Measurements from ENCODE around the gene NAB2. TPM values are rescaled to one million over a fixed set of nuclear protein-coding genes. Genes with fewer than 3 reads are reported as not detected.
A peak's percentile ranks its signal among the peaks of the same experiment; 100 is the strongest.

The NAB2 gene
- polyA plus RNA-seq, 2 of the 4 experiments (the other 2 are of a cell fraction): 8.6 to 9.8 TPM

DNA sequence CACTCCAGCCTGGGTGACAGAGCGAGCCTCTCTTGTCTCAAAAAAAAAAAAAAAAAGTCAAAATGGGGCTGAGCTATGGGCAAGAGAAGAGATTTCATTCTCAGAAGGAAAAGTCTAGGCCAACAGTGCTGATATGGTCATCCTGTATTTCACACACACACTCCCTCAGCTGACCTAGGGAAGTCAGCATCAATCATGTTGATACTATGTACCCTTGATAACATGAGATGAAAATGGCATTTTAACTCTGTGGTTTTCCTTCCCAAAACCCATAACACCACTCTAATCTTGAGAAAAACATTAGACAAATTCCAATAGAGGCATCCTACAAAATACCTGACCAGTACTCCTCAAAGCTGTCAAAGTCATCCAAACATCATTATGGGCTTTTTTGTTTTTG lies 8.1 kb upstream of the NAB2 start:
- H3K9me3 ChIP-seq: no peaks in the 10 kb centered on the region
- H3K4me3 ChIP-seq: no peak overlapping the region
- no peak overlapping the region for H3K4me2 ChIP-seq
- ATAC-seq: no peak
- CTCF ChIA-PET: interaction anchor here (0.8 to 20.9 kb wide), 3 partner anchors 11 to 27 kb away, joined by 4 to 440 read pairs (median 65); partner anchors contain the start of gene STAT6
- 84% methylated on average over 1 of the region's 1 CpG for WGBS (ENCODE audit: missing lambda C conversion rate)
- POLR2A ChIA-PET: no interaction called here
- no peak for DNase-seq (ENCODE audit: low read depth in 1 of 2, low spot score in 1 of 2)
- peaks cover 13% of the 10 kb centered on the region for H3K4me1 ChIP-seq
- TF ChIP-seq, protein P1, sequence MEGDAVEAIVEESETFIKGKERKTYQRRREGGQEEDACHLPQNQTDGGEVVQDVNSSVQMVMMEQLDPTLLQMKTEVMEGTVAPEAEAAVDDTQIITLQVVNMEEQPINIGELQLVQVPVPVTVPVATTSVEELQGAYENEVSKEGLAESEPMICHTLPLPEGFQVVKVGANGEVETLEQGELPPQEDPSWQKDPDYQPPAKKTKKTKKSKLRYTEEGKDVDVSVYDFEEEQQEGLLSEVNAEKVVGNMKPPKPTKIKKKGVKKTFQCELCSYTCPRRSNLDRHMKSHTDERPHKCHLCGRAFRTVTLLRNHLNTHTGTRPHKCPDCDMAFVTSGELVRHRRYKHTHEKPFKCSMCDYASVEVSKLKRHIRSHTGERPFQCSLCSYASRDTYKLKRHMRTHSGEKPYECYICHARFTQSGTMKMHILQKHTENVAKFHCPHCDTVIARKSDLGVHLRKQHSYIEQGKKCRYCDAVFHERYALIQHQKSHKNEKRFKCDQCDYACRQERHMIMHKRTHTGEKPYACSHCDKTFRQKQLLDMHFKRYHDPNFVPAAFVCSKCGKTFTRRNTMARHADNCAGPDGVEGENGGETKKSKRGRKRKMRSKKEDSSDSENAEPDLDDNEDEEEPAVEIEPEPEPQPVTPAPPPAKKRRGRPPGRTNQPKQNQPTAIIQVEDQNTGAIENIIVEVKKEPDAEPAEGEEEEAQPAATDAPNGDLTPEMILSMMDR (IDR thresholded peaks at IDR 0.05): no peak
- TF ChIP-seq, protein P2, sequence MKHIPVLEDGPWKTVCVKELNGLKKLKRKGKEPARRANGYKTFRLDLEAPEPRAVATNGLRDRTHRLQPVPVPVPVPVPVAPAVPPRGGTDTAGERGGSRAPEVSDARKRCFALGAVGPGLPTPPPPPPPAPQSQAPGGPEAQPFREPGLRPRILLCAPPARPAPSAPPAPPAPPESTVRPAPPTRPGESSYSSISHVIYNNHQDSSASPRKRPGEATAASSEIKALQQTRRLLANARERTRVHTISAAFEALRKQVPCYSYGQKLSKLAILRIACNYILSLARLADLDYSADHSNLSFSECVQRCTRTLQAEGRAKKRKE (CRISPR knock-in tag; IDR thresholded peaks at IDR 0.05; ENCODE audit: low read depth): no peak
- no peak for TF ChIP-seq CBX2 (IDR thresholded peaks at IDR 0.05; ENCODE audit: borderline replicate concordance, low read depth)
- TF ChIP-seq, protein P3, sequence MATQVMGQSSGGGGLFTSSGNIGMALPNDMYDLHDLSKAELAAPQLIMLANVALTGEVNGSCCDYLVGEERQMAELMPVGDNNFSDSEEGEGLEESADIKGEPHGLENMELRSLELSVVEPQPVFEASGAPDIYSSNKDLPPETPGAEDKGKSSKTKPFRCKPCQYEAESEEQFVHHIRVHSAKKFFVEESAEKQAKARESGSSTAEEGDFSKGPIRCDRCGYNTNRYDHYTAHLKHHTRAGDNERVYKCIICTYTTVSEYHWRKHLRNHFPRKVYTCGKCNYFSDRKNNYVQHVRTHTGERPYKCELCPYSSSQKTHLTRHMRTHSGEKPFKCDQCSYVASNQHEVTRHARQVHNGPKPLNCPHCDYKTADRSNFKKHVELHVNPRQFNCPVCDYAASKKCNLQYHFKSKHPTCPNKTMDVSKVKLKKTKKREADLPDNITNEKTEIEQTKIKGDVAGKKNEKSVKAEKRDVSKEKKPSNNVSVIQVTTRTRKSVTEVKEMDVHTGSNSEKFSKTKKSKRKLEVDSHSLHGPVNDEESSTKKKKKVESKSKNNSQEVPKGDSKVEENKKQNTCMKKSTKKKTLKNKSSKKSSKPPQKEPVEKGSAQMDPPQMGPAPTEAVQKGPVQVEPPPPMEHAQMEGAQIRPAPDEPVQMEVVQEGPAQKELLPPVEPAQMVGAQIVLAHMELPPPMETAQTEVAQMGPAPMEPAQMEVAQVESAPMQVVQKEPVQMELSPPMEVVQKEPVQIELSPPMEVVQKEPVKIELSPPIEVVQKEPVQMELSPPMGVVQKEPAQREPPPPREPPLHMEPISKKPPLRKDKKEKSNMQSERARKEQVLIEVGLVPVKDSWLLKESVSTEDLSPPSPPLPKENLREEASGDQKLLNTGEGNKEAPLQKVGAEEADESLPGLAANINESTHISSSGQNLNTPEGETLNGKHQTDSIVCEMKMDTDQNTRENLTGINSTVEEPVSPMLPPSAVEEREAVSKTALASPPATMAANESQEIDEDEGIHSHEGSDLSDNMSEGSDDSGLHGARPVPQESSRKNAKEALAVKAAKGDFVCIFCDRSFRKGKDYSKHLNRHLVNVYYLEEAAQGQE (IDR thresholded peaks at IDR 0.05): no peak
- no peak overlapping the region for H3K27ac ChIP-seq
- FAIRE-seq: no peak

DNA sequence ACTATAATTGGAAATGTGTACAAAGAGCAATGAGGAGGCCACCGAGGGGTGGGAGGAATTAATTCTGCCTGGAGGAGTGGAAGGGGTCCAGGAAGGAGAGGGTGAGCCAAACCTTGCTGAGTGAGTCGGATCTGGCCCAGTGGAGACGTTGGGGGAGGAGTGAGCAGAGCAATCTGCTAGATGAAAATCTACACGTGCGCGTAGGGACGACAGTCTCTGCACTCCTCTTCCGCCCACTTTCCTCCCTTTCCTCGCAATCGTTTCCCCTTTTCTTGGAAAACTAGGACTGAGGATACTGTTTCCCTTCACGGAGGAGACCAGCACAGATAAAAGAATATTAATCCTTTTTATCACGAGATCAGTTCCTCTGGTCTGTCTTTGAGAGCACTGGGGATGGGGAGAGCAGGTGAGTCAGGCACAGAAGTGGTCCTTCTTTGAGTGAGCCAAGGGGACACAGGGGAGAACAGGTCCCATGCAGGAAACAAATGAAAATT lies 2.9 kb upstream of the NAB2 start:
- Histone ChIP-seq H3K4me2 (peak overlapping the region; percentile 99), H3K4me3 (peak overlapping the region; percentile 89), H3K4me1 (peaks cover 19% of the 10 kb centered on the region), H3K9me3 (no peaks in the 10 kb centered on the region), H3K27ac (peak overlapping the region; percentile 96 to 100)
- DNase-seq (ENCODE audit: low read depth in 1 of 2, low spot score in 1 of 2) (no peak), FAIRE-seq (no peak), ATAC-seq (no peak)
- TF ChIP-seq EHF (CRISPR knock-in tag; IDR thresholded peaks at IDR 0.05) (no peak), HOXA7 (CRISPR knock-in tag; IDR thresholded peaks at IDR 0.05) (no peak), HDAC2 (IDR thresholded peaks at IDR 0.05) (no peak), JUN (IDR thresholded peaks at IDR 0.05) (no peak), NPAS2 (CRISPR knock-in tag; IDR thresholded peaks at IDR 0.05; ENCODE audit: borderline replicate concordance) (no peak), RFX5 (IDR thresholded peaks at IDR 0.05) (no peak), FOSL2 (IDR thresholded peaks at IDR 0.05) (no peak), FOSL2 (CRISPR knock-in tag; IDR thresholded peaks at IDR 0.05) (no peak), CHD4 (IDR thresholded peaks at IDR 0.05; ENCODE audit: borderline replicate concordance) (no peak), JUNB (IDR thresholded peaks at IDR 0.05) (no peak), KDM1A (IDR thresholded peaks at IDR 0.05; ENCODE audit: low read depth) (no peak), EHMT2 (IDR thresholded peaks at IDR 0.05; ENCODE audit: low read depth) (no peak), FOXS1 (CRISPR knock-in tag; IDR thresholded peaks at IDR 0.05) (no peak), MAFK (IDR thresholded peaks at IDR 0.05; ENCODE audit: partially characterized antibody) (no peak), FOSB (CRISPR knock-in tag; IDR thresholded peaks at IDR 0.05) (no peak)
- TF ChIP-seq, protein P4, sequence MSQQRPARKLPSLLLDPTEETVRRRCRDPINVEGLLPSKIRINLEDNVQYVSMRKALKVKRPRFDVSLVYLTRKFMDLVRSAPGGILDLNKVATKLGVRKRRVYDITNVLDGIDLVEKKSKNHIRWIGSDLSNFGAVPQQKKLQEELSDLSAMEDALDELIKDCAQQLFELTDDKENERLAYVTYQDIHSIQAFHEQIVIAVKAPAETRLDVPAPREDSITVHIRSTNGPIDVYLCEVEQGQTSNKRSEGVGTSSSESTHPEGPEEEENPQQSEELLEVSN (IDR thresholded peaks at IDR 0.05; ENCODE audit: borderline replicate concordance, low read depth): no peak
- TF ChIP-seq, protein P1 (IDR thresholded peaks at IDR 0.05): no peak
- TF ChIP-seq, protein P5, sequence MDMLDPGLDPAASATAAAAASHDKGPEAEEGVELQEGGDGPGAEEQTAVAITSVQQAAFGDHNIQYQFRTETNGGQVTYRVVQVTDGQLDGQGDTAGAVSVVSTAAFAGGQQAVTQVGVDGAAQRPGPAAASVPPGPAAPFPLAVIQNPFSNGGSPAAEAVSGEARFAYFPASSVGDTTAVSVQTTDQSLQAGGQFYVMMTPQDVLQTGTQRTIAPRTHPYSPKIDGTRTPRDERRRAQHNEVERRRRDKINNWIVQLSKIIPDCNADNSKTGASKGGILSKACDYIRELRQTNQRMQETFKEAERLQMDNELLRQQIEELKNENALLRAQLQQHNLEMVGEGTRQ (IDR thresholded peaks at IDR 0.05): no peak
- TF ChIP-seq, protein P6, sequence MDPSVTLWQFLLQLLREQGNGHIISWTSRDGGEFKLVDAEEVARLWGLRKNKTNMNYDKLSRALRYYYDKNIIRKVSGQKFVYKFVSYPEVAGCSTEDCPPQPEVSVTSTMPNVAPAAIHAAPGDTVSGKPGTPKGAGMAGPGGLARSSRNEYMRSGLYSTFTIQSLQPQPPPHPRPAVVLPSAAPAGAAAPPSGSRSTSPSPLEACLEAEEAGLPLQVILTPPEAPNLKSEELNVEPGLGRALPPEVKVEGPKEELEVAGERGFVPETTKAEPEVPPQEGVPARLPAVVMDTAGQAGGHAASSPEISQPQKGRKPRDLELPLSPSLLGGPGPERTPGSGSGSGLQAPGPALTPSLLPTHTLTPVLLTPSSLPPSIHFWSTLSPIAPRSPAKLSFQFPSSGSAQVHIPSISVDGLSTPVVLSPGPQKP (IDR thresholded peaks at IDR 0.05; ENCODE audit: low read depth, low read length): no peak
- POLR2A ChIA-PET: interaction anchor here (4.4 to 6.8 kb wide), 2 partner anchors 8 to 25 kb away, joined by 63 to 143 read pairs; partner anchors contain the start of genes NEMP1 and STAT6
- CTCF ChIA-PET: interaction anchor here (1.0 to 20.9 kb wide), 7 partner anchors 12 to 97 kb away, joined by 3 to 440 read pairs (median 65); partner anchors contain the start of gene STAT6
- 78% methylated on average over 12 of the region's 12 CpGs for WGBS (ENCODE audit: missing lambda C conversion rate)

All from A549 (cell line).